ENCODE measurements around the gene WTAP.

DNA sequence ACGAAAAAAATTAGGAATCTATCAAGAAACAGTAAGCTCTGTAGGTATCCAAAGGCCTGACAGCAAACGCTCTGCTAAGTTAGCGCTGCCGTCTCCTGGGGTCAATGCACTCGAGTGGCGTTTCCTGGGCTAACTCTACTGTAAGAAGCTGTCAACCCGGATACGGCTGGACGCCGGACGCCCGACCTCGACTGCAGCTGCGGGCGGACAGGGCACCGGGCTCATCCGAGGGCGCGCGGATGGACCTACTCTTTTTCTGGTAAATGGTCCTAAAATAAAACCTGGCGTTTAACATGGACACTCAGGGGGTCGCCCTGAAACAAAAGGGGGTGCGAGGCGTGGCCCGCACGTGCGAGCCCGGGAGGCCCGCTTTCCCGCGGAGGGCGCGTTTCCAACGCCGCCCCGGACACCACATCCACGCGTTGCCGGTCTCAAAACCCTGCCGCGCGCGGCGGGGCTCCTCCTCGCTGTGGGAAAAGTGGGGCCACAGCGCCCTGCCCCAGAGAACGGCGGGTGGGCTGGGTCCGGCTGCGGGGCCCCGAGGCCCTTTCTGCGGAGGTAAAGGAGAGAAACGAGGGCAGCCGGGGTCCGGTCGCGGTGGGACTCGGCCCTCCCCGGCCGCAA is 61.6 kb downstream of the WTAP start:
- TF ChIP-seq EGR1 (IDR thresholded peaks at IDR 0.05) (no peak), TAF1 (IDR thresholded peaks at IDR 0.05; ENCODE audit: low read depth) (no peak; the same call in 1 of the 2 replicates), MAX (IDR thresholded peaks at IDR 0.05) (no peak), CEBPB (IDR thresholded peaks at IDR 0.05) (no peak), YY1 (IDR thresholded peaks at IDR 0.05; ENCODE audit: low read depth) (no peak), ZBTB7A (IDR thresholded peaks at IDR 0.05; ENCODE audit: low read depth) (no peak), RAD21 (IDR thresholded peaks at IDR 0.05; ENCODE audit: low read depth) (no peak), TEAD4 (IDR thresholded peaks at IDR 0.05) (no peak), TCF12 (IDR thresholded peaks at IDR 0.05; ENCODE audit: low read depth) (no peak), CREB1 (IDR thresholded peaks at IDR 0.05; ENCODE audit: low read depth) (no peak), NFIC (IDR thresholded peaks at IDR 0.05) (no peak)
- TF ChIP-seq, protein P1, sequence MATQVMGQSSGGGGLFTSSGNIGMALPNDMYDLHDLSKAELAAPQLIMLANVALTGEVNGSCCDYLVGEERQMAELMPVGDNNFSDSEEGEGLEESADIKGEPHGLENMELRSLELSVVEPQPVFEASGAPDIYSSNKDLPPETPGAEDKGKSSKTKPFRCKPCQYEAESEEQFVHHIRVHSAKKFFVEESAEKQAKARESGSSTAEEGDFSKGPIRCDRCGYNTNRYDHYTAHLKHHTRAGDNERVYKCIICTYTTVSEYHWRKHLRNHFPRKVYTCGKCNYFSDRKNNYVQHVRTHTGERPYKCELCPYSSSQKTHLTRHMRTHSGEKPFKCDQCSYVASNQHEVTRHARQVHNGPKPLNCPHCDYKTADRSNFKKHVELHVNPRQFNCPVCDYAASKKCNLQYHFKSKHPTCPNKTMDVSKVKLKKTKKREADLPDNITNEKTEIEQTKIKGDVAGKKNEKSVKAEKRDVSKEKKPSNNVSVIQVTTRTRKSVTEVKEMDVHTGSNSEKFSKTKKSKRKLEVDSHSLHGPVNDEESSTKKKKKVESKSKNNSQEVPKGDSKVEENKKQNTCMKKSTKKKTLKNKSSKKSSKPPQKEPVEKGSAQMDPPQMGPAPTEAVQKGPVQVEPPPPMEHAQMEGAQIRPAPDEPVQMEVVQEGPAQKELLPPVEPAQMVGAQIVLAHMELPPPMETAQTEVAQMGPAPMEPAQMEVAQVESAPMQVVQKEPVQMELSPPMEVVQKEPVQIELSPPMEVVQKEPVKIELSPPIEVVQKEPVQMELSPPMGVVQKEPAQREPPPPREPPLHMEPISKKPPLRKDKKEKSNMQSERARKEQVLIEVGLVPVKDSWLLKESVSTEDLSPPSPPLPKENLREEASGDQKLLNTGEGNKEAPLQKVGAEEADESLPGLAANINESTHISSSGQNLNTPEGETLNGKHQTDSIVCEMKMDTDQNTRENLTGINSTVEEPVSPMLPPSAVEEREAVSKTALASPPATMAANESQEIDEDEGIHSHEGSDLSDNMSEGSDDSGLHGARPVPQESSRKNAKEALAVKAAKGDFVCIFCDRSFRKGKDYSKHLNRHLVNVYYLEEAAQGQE (IDR thresholded peaks at IDR 0.05; ENCODE audit: low read depth) = no peak
